ENCODE results near the gene CHTOP. TPM values are rescaled to one million over a fixed set of nuclear protein-coding genes. Genes with fewer than 3 reads are reported as not detected.

The CHTOP gene
- polyA plus RNA-seq, 1 of the 3 experiments (the other 2 are of a cell fraction) = 84.9 TPM

GRCh38 chr1:153680120-153680403 lies 46.2 kb downstream of the CHTOP start:
- H3K27me3 ChIP-seq (ENCODE audit: insufficient read depth) = peaks cover 30% of the 10 kb centered on the region
- ChIA-PET CTCF (interaction anchor here (1.0 to 6.2 kb wide), 10 partner anchors 8 to 108 kb away, joined by 3 to 156 read pairs (median 10); partner anchors contain the start of gene SLC27A3), POLR2A (no interaction called here)
- H3K4me2 ChIP-seq = no peak overlapping the region
- H3K9me3 ChIP-seq = no peaks in the 10 kb centered on the region
- H3F3A ChIP-seq (replicated peaks; ENCODE audit: insufficient read depth) = peaks cover 3% of the 10 kb centered on the region
- H3K27ac ChIP-seq (ENCODE audit: low read depth in 2 of 2, low read length in 1 of 2) = no peak overlapping the region
- no peak overlapping the region for H2AFZ ChIP-seq (ENCODE audit: low read depth)
- TF ChIP-seq JUND (IDR thresholded peaks at IDR 0.05) = no peak
- TF ChIP-seq RFX5 (IDR thresholded peaks at IDR 0.05; ENCODE audit: low read length) = no peak
- no peak for TF ChIP-seq FOXJ3 (CRISPR knock-in tag; IDR thresholded peaks at IDR 0.05)
- TF ChIP-seq EZH2phosphoT487 (IDR thresholded peaks at IDR 0.05; ENCODE audit: borderline replicate concordance, low read depth) = no peak
- no peak for TF ChIP-seq SMC3 (IDR thresholded peaks at IDR 0.05; ENCODE audit: low read depth, low read length)
- no peak for TF ChIP-seq USF2 (IDR thresholded peaks at IDR 0.05; ENCODE audit: borderline replicate concordance, low read depth, low read length)
- TF ChIP-seq MAX (IDR thresholded peaks at IDR 0.05; ENCODE audit: low read depth) = no peak
- no peak for TF ChIP-seq SIN3A (IDR thresholded peaks at IDR 0.05; ENCODE audit: borderline replicate concordance, low read depth, low read length)
- no peak for TF ChIP-seq GATA2 (CRISPR knock-in tag; IDR thresholded peaks at IDR 0.05)
- no peak for TF ChIP-seq PBX3 (IDR thresholded peaks at IDR 0.05)
- TF ChIP-seq TEAD4 (IDR thresholded peaks at IDR 0.05; ENCODE audit: borderline replicate concordance, insufficient read depth) = no peak
- no peak for TF ChIP-seq REST (IDR thresholded peaks at IDR 0.05; ENCODE audit: low read depth, low read length)
- TF ChIP-seq MEF2A (IDR thresholded peaks at IDR 0.05; ENCODE audit: borderline replicate concordance, low read depth) = no peak
- no peak for TF ChIP-seq MXI1 (IDR thresholded peaks at IDR 0.05; ENCODE audit: low read depth, low read length)
- no peak for TF ChIP-seq NRF1 (IDR thresholded peaks at IDR 0.05; ENCODE audit: low read depth, low read length)
- no peak for TF ChIP-seq EP300 (IDR thresholded peaks at IDR 0.05; ENCODE audit: borderline replicate concordance in 1 of 2, low read depth in 1 of 2, low read length in 1 of 2)
- H3K36me3 ChIP-seq (replicated peaks in 1 of 2; ENCODE audit: control insufficient read depth in 1 of 2, insufficient read depth in 2 of 2, low read length in 1 of 2) = no peaks in the 10 kb centered on the region
- H3K9me2 ChIP-seq = no peaks in the 10 kb centered on the region
- no peak overlapping the region for H3K4me3 ChIP-seq (ENCODE audit: low read depth in 2 of 2, low read length in 1 of 2)
- no peaks in the 10 kb centered on the region for H3K79me2 ChIP-seq (ENCODE audit: insufficient read depth)
- WGBS (ENCODE audit: low lambda C conversion rate) = 86% methylated on average over 10 of the region's 10 CpGs
- DNase-seq = no peak
- H3K4me1 ChIP-seq (ENCODE audit: control insufficient read depth in 1 of 2, insufficient read depth in 2 of 2, low read depth in 1 of 2, low read length in 1 of 2) = peaks cover 0 to 15% of the 10 kb centered on the region in 2 experiments; a peak in 1 of 4 replicates
- no peaks in the 10 kb centered on the region for H4K20me1 ChIP-seq (ENCODE audit: insufficient read depth)
- H3K9ac ChIP-seq = no peak overlapping the region
